HG03565 (cell line): ENCODE data around the gene MALAT1.

Experiments
- ATAC-seq: cut with Tn5 transposase; IDR thresholded peaks from one replicate; pipeline ENCODE4 v1.9.1; 2021; ENCODE audit warnings: mild to moderate bottlenecking, moderate library complexity; ENCODE audit not compliant: unreplicated experiment

MALAT1 gene

GRCh38 chr11:65554842-65555430 lies 56.1 kb downstream of the MALAT1 start:
- no peak for ATAC-seq

DNA sequence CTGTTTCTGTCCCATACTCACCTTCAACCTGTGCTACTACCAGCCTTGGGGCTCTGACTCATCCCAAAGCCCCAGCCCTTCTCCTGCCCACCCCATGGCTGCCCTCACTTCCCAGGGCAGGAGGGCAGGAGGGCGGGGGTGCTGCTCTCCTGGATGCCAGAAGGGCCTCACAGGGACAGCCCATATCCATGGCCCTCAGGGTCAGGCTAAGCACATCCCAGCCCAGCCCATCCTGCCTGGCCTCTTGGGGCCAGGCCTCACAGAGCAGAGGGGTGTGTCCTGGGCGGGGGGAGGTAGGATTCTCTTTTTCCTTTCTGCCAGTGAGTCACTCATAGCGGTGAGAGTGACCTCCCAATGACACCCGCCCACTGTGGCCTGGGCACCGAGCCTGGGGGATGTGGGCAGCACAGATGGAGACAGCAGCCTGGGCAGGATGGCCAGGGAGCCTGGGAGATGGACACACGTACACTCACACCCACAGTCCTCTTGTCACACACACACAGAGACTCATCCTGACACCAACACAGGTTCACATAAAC lies 56.9 kb downstream of the MALAT1 start:
- no peak for ATAC-seq
